Measurements from ENCODE around the gene DTD1. TPM values are rescaled to one million over a fixed set of nuclear protein-coding genes. Genes with fewer than 3 reads are reported as not detected.

DTD1 gene
- polyA plus RNA-seq, 1 of the 3 experiments (the other 2 are of a cell fraction) = 81.1 TPM

DNA sequence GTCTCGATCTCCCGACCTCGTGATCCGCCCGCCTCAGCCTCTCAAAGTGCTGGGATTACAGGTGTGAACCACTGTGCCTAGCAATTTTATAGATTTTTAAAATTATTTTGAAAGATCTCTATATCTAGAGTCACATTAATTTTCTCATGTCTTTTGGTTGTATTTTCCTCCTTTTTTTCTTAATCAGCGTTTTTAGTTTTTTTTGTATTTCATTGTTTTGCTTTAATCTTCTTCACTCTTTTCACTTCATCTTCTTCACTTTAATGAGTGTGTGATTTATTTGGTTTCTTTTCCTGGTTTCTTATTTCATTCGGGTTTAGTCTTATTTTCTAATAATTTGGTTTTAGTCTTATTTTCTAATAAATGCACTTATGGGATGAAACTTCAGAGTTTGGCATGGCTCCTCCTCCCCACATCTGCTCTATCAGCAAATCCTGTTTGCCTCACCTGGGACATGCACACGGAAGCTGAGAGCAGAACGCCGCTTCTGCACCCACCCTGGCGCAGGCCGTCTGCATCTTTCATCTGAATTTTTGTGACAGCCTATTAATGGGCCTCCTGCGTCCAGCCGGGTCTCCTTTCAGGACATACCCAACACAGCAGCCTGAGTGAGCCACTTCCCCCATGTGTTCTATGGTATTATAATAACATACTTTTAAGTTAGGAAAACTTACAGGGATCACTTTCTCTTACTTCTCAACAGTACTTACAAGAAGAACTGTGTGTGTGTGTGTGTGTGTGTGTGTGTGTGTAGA, 35.5 kb downstream of the DTD1 start:
- no peaks in the 10 kb centered on the region for H3F3A ChIP-seq (replicated peaks; ENCODE audit: insufficient read depth)
- POLR2A ChIA-PET = no interaction called here
- WGBS (ENCODE audit: low lambda C conversion rate) = 90% methylated on average over 14 of the region's 14 CpGs
- no peak overlapping the region for H3K4me3 ChIP-seq (ENCODE audit: low read depth in 2 of 2, low read length in 1 of 2)
- H2AFZ ChIP-seq (ENCODE audit: low read depth) = no peak overlapping the region
- H4K20me1 ChIP-seq (ENCODE audit: insufficient read depth) = no peaks in the 10 kb centered on the region
- H3K4me1 ChIP-seq (ENCODE audit: control insufficient read depth in 1 of 2, insufficient read depth in 2 of 2, low read depth in 1 of 2, low read length in 1 of 2) = no peaks in the 10 kb centered on the region; a peak in 1 of 4 replicates
- no peak overlapping the region for H3K9ac ChIP-seq
- CTCF ChIA-PET = interaction anchor here (1.3 to 1.4 kb wide), 2 partner anchors 8 to 9 kb away, joined by 3 to 4 read pairs; no protein-coding TSS in a partner anchor
- no peak overlapping the region for H3K4me2 ChIP-seq
- peaks cover 3% of the 10 kb centered on the region; the same call in 1 of the 2 replicates for H3K79me2 ChIP-seq (ENCODE audit: insufficient read depth)
- H3K36me3 ChIP-seq (replicated peaks in 1 of 2; ENCODE audit: control insufficient read depth in 1 of 2, insufficient read depth in 2 of 2, low read length in 1 of 2) = no peaks in the 10 kb centered on the region
- H3K9me3 ChIP-seq = no peaks in the 10 kb centered on the region
- no peak for TF ChIP-seq GATA2 (CRISPR knock-in tag; IDR thresholded peaks at IDR 0.05)
- TF ChIP-seq SMC3 (IDR thresholded peaks at IDR 0.05; ENCODE audit: low read depth, low read length) = no peak
- TF ChIP-seq FOXJ3 (CRISPR knock-in tag; IDR thresholded peaks at IDR 0.05) = no peak
- TF ChIP-seq, protein P1, sequence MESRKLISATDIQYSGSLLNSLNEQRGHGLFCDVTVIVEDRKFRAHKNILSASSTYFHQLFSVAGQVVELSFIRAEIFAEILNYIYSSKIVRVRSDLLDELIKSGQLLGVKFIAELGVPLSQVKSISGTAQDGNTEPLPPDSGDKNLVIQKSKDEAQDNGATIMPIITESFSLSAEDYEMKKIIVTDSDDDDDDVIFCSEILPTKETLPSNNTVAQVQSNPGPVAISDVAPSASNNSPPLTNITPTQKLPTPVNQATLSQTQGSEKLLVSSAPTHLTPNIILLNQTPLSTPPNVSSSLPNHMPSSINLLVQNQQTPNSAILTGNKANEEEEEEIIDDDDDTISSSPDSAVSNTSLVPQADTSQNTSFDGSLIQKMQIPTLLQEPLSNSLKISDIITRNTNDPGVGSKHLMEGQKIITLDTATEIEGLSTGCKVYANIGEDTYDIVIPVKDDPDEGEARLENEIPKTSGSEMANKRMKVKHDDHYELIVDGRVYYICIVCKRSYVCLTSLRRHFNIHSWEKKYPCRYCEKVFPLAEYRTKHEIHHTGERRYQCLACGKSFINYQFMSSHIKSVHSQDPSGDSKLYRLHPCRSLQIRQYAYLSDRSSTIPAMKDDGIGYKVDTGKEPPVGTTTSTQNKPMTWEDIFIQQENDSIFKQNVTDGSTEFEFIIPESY (IDR thresholded peaks at IDR 0.05; ENCODE audit: borderline replicate concordance, low read depth) = no peak
- DNase-seq = no peak
- no peaks in the 10 kb centered on the region for H3K27me3 ChIP-seq (ENCODE audit: insufficient read depth)
- H3K27ac ChIP-seq (ENCODE audit: low read depth in 2 of 2, low read length in 1 of 2) = no peak overlapping the region
- no peaks in the 10 kb centered on the region for H3K9me2 ChIP-seq

GRCh38 chr20:18624948-18625347, 37.1 kb downstream of the DTD1 start:
- Histone ChIP-seq H3K79me2 (ENCODE audit: insufficient read depth) (peaks cover 3% of the 10 kb centered on the region; the same call in 1 of the 2 replicates), H3K9me2 (no peaks in the 10 kb centered on the region), H4K20me1 (ENCODE audit: insufficient read depth) (no peaks in the 10 kb centered on the region), H3K36me3 (replicated peaks in 1 of 2; ENCODE audit: control insufficient read depth in 1 of 2, insufficient read depth in 2 of 2, low read length in 1 of 2) (peaks cover 0 to 3% of the 10 kb centered on the region in 2 experiments), H3K9me3 (no peaks in the 10 kb centered on the region), H3K4me3 (ENCODE audit: low read depth in 2 of 2, low read length in 1 of 2) (no peak overlapping the region), H3K27ac (ENCODE audit: low read depth in 2 of 2, low read length in 1 of 2) (no peak overlapping the region), H3K27me3 (ENCODE audit: insufficient read depth) (no peaks in the 10 kb centered on the region), H3K4me1 (ENCODE audit: control insufficient read depth in 1 of 2, insufficient read depth in 2 of 2, low read depth in 1 of 2, low read length in 1 of 2) (no peaks in the 10 kb centered on the region; a peak in 1 of 4 replicates), H3K9ac (no peak overlapping the region), H2AFZ (ENCODE audit: low read depth) (no peak overlapping the region), H3K4me2 (no peak overlapping the region), H3F3A (replicated peaks; ENCODE audit: insufficient read depth) (no peaks in the 10 kb centered on the region)
- 65% methylated on average over 2 of the region's 2 CpGs for WGBS (ENCODE audit: low lambda C conversion rate)
- CTCF ChIA-PET = interaction anchor here (1.2 kb wide), 1 partner anchor 1037 kb away, joined by 3 read pairs; no protein-coding TSS in a partner anchor
- DNase-seq = no peak
- POLR2A ChIA-PET = no interaction called here
- TF ChIP-seq, protein P1 (IDR thresholded peaks at IDR 0.05; ENCODE audit: borderline replicate concordance, low read depth) = no peak
- TF ChIP-seq EZH2phosphoT487 (IDR thresholded peaks at IDR 0.05; ENCODE audit: borderline replicate concordance, low read depth) = no peak
- no peak for TF ChIP-seq TCF12 (IDR thresholded peaks at IDR 0.05)
- TF ChIP-seq NRF1 (IDR thresholded peaks at IDR 0.05; ENCODE audit: low read depth, low read length) = no peak
- no peak for TF ChIP-seq MXI1 (IDR thresholded peaks at IDR 0.05; ENCODE audit: low read depth, low read length)
- TF ChIP-seq RCOR1 (IDR thresholded peaks at IDR 0.05; ENCODE audit: low read length) = no peak
- no peak for TF ChIP-seq MAX (IDR thresholded peaks at IDR 0.05; ENCODE audit: low read depth)
- TF ChIP-seq CHD2 (IDR thresholded peaks at IDR 0.05; ENCODE audit: low read length, partially characterized antibody) = no peak
